Nephron progenitor cell (in vitro differentiated cells): ENCODE data around the gene NFKBIL1.

Source experiments
- DNase-seq: peaks from one replicate; pipeline ENCODE4 v3.0.0; 2021
- H3K27ac Mint-ChIP-seq: 2 replicates; pipeline ENCODE4 v1.8.0; 2021; ENCODE audit warnings: mild to moderate bottlenecking, moderate library complexity, mixed read lengths
- H3K27me3 Mint-ChIP-seq: 2 replicates; pipeline ENCODE4 v1.8.0; 2021; ENCODE audit warnings: mild to moderate bottlenecking, low read depth, mixed read lengths; ENCODE audit not compliant: poor library complexity
- H3K36me3 Mint-ChIP-seq: 2 replicates; pipeline ENCODE4 v1.8.0; 2021; ENCODE audit warnings: low read depth, mixed read lengths
- H3K4me1 Mint-ChIP-seq: 2 replicates; pipeline ENCODE4 v1.8.0; 2021; ENCODE audit warnings: mixed read lengths
- H3K4me3 Mint-ChIP-seq: 2 replicates; pipeline ENCODE4 v1.8.0; 2021; ENCODE audit warnings: mild to moderate bottlenecking, moderate library complexity, mixed read lengths
- H3K9me3 Mint-ChIP-seq: 2 replicates; pipeline ENCODE4 v1.8.0; 2021; ENCODE audit warnings: mild to moderate bottlenecking, moderate library complexity, mixed read lengths
- CTCF ChIP-seq: fragments of 200-600 bp; sonication (generic); IDR thresholded peaks from 2 replicates; pipeline ENCODE4 v1.5.0; 2021; ENCODE audit warnings: antibody characterized with exemption

Gene NFKBIL1

GRCh38 chr6:31513456-31514165 is 33.8 kb upstream of the NFKBIL1 start:
- peaks cover 36% of the 10 kb centered on the region for H3K27me3 Mint-ChIP-seq

GRCh38 chr6:31521835-31522234 is 25.6 kb upstream of the NFKBIL1 start:
- no peaks in the 10 kb centered on the region for H3K36me3 Mint-ChIP-seq
- no peaks in the 10 kb centered on the region for H3K4me1 Mint-ChIP-seq
- H3K9me3 Mint-ChIP-seq = no peaks in the 10 kb centered on the region
- TF ChIP-seq CTCF = no peak
- H3K27ac Mint-ChIP-seq = no peak overlapping the region
- H3K27me3 Mint-ChIP-seq = peaks cover 35% of the 10 kb centered on the region
- no peak overlapping the region for H3K4me3 Mint-ChIP-seq
- DNase-seq = no peak

More at GRCh38 chr6:31513456-31514165, 33.8 kb upstream of the NFKBIL1 start:
- Mint-ChIP-seq H3K9me3 (peaks cover 11% of the 10 kb centered on the region), H3K36me3 (no peaks in the 10 kb centered on the region), H3K27ac (no peak overlapping the region), H3K4me3 (no peak overlapping the region), H3K4me1 (no peaks in the 10 kb centered on the region)
- no peak for TF ChIP-seq CTCF
- DNase-seq = no peak

- peaks cover 14% of the 10 kb centered on the region for H3K27me3 Mint-ChIP-seq
- H3K27ac Mint-ChIP-seq = no peak overlapping the region
- peaks cover 10% of the 10 kb centered on the region for H3K36me3 Mint-ChIP-seq
- H3K4me3 Mint-ChIP-seq = no peak overlapping the region
- no peaks in the 10 kb centered on the region for H3K9me3 Mint-ChIP-seq
- H3K4me1 Mint-ChIP-seq = peaks cover 21% of the 10 kb centered on the region
- TF ChIP-seq CTCF = no peak
- no peak for DNase-seq
Observed at GRCh38 chr6:31525553-31525931, 21.9 kb upstream of the NFKBIL1 start.

GRCh38 chr6:31525932-31526591 is 21.3 kb upstream of the NFKBIL1 start:
- TF ChIP-seq CTCF = no peak
- no peaks in the 10 kb centered on the region for H3K9me3 Mint-ChIP-seq
- no peak overlapping the region for H3K4me3 Mint-ChIP-seq
- peaks cover 25% of the 10 kb centered on the region for H3K4me1 Mint-ChIP-seq
- H3K27me3 Mint-ChIP-seq = peaks cover 10% of the 10 kb centered on the region
- DNase-seq = no peak
- peaks cover 15% of the 10 kb centered on the region for H3K36me3 Mint-ChIP-seq
- H3K27ac Mint-ChIP-seq = no peak overlapping the region

DNA sequence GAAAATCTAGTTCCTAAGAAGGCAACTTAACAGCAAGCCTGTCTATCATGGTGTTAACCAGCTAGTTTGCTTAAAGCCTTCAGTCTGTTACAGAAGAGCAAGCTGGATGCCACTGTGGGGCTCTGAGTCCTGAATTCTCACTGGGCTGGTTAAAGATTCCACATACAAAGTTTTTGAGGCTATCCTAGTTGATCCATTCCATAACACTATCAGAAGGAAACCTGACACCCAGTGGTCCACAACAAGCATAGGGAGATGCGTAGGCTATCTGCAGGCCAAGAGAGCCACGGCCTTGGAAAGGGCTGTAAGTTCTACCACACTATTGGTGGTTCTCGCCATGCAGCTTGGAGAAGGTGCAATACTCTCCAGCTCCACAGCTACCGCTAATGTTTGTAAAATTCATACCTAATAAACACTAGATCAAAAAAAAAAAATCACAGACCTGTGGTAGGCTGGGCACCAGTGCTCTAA is 19.1 kb upstream of the NFKBIL1 start:
- H3K4me3 Mint-ChIP-seq = no peak overlapping the region
- no peaks in the 10 kb centered on the region for H3K9me3 Mint-ChIP-seq
- H3K27ac Mint-ChIP-seq = peak overlapping the region; percentile 92
- H3K27me3 Mint-ChIP-seq = peaks cover 2% of the 10 kb centered on the region
- no peak for TF ChIP-seq CTCF
- peaks cover 36% of the 10 kb centered on the region for H3K36me3 Mint-ChIP-seq
- DNase-seq = no peak
- peaks cover 30% of the 10 kb centered on the region for H3K4me1 Mint-ChIP-seq
